Dermis blood vessel endothelial cell (primary cell): ENCODE measurements around the gene CCL18. TPM values are rescaled to one million over a fixed set of nuclear protein-coding genes. Genes with fewer than 3 reads are reported as not detected.
"Not testable (repeated sequence)": the region's sequence is repeated elsewhere in the genome, so short reads cannot be mapped to it uniquely, and the experiment has no call there.

Source experiments
- DNase-seq: peaks from one replicate; pipeline ENCODE4 v3.0.0; 2010
- total RNA-seq: library from RNA; depleted of rRNA; stranded (reverse); fragments of >200 nt; gene quantifications from 2 replicates; pipeline ENCODE4 v1.2.3, GENCODE V29; 2014

The CCL18 gene
- total RNA-seq, 1 donor from 2014 or later: not detected

DNA sequence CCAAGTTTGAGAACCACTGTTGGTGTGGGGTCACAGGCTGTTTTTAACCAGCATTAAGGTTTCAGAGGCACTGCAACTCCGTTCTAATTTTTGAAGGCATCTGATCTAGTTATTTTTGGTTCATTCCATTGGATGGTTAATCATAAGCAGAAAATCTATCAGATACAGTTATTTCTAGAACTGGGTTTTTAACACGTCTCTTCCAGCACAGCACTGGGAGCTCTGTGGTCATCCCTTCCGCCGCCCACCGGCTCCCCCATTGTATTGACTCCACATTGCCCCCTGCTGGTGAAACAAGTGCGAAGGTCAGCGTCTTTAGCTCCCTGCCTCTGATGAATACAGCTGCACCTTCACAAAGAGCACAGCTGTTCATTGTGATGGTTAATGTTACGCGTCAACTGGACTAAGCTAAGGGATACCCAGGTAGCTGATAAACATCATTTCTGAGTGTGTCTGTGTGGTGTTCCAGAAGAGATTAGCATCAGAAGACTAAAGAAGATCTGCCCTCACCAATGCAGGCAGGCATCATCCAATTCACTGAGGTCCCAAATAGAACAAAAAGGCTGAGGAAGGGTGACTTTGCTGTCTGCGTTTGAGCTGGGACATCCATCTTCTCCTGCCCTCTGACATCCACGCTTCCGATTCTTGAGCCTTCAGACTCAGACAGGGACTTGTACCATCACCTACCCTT, 8.5 kb downstream of the CCL18 start:
- peak; percentile 80 for DNase-seq

DNA sequence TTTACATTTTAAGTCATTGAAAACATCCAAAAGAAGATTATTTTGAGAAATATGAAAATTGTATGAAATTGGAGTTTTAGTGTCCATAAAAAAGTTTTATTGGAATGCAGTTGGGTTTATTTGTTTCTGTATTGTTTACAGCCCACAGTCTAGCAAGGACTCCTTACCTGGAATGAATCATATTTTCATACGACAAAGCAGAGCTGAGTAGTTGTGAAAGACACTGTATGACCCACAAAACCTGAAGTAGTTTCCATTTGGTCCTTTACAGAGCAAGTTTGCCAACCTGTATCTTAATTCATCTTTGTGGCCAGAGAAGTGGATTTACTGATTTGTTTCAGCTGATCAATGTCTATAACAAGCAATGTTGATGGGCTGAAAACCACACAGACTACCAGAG, 10.3 kb downstream of the CCL18 start:
- no peak for DNase-seq

GRCh38 chr17:36081681-36082471, 17.8 kb downstream of the CCL18 start:
- DNase-seq: not testable (repeated sequence)

- not testable (repeated sequence) for DNase-seq
These were observed 18.5 kb downstream of the CCL18 start for GRCh38 chr17:36082482-36083120.

GRCh38 chr17:36083691-36084090, 19.6 kb downstream of the CCL18 start:
- not testable (repeated sequence) for DNase-seq

DNA sequence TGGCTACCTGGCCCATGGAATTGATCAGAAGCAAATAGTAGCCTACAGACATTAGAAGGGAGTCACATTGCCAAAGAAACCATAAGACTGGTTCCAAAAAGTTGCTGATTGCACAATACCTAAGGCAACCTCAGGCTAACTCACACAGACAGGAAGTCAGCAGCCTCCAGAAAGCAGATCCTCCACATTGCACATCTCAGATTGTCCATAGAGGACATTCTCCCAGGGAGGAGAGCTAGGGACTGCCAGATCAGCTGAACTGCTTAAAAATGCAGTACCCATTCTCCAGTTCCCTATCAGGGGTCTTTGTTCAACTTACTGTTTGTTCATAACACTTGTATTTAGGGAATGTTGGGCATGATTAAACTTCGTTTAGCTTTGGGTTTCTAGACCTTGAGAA, 21.7 kb downstream of the CCL18 start:
- DNase-seq: no peak

DNA sequence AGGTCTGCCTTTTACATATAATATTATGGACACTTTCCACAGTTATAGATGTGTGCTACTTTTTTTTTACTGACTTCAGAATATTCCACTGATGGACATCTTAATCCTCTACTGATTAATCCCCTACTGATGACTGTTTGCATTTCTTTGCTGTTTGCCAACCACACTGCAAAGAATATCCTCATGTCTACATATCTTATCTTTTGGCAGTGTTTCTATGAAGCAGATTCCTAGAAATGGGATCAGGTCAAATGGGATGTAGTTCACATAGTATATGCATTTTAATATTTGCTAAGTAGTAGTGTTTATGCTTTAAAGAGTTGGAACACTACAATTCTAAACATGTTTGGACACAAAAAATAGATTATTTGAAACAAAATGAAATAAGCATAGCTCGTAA, 22.7 kb downstream of the CCL18 start:
- no peak for DNase-seq

- DNase-seq: not testable (repeated sequence)
These were observed 23.4 kb downstream of the CCL18 start for GRCh38 chr17:36087471-36087870.

- not testable (repeated sequence) for DNase-seq
These were observed 24.0 kb downstream of the CCL18 start for GRCh38 chr17:36087897-36088572.

DNA sequence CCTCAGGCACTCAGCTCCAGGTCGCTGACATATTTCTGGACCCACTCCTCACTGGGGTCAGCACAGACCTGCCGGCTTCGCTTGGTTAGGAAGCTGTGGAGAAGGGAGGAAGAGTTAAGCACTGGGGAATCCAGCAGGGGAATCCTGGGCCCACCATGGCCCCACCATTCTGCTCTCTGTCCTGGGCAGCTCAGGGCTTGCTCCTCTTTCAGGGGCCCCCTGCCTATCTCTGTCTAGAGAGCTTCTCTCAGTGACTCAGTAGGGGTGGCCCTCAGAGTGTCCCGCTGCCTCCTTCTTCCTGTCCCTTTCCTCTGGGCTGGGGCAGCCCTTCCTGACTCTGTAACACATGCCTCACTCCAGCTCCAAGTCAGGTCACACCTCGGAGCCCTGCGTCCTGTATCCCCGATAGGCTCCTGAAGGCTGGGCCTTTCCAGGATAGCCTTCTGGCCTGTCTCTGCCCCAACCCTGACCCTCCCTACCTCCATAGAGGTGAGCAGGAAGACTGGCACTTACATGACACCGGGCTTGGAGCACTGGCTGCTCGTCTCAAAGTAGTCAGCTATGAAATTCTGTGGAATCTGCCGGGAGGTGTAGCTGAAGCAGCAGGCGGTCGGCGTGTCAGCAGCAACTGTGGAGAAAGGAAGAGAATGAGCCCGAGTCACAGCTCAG, 24.7 kb downstream of the CCL18 start:
- no peak for DNase-seq

DNA sequence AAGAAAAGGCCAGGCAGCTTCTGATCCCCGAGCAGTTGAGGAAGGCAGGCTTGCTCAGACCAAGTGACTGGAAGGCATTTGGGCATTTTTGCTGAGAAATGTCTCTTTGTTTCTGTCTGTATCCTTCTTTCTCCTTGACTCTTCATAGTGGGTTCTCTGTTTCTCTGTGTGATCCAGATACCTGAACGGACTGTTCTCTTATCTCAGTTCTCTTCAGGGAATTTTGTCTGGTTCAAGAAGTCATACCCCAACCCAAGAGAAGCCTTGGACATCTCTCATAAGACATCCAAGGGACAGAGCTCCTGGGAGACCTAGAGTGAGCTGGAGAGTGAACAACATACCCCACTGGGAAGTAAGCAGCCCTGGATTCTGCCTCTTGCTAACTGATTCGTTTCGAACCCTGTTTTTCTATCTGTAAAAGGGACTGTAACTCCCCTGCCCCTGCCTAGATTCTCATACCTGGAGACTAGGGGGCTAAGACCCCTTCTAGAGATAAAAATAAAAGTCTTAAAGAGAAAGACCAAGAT, 25.3 kb downstream of the CCL18 start:
- no peak for DNase-seq

DNA sequence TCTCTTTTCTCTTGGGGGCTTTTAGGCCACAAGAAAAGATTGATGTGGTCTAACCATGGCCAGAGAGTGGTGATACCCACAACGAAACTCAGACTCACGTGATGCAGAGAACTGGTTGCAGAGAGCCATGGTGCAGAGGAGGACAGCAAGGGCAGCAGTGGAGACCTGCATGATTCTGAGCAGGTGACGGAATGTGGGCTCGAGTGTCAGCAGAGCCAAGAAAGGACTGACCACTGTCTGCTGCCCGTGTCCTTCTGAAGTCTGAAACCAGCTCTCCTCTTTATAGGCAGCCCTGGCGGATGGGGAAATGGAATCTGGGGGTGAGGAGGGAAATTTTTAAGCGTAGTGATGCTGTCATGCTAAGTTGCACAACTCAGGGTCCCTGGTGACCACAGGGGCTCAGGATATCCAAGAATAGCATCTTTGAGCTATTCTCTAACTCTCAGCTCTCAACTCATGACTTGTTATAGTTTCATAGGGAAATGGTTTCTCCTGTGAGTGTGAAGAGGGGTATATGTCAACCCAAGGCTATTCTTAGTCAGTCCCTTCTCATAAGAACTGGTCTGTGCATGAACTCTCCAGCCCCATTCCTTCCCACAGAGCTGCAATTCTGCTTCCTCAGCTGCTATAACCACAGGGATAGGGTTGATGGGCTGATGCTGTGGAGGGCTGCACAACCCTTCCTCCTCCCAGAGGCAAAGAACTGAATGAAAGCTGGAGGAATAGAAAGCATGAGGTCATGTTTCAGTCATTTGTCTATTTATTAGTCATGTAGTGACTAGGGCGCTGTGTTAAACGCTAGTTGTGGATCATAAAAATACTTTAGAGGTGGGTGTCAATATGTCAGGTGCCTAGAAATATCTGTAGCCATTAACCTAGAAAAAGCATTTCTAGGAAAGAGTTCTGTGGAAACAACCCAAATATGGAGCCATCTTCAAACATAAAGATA, 26.1 kb downstream of the CCL18 start, which contains the start of gene CCL3:
CCL3 (minus strand) TSS at position 256 of the 949 bp plus-strand sequence; CDS start at position 171, 85 bp downstream.
- DNase-seq: no peak

DNA sequence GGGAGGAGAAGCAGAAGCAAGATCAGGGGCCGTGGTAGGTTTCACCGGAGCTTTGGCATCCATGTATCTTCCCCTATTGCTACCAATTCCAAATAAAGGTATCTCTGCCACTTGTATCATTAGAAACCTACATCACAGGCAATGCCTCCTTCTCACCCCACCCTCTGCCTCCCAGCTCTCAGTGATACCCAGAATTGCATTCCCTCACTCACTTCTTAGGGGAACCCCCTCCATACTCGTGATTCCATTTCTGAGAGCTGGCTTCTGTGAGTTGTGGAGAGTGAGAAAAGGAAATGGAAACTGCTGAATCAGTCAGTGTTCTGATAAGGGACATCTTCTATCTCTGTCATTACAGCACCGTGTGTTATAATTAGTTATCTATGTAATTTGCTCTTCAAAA, 28.2 kb downstream of the CCL18 start:
- DNase-seq: no peak

GRCh38 chr17:36092715-36093114, 28.6 kb downstream of the CCL18 start:
- not testable (repeated sequence) for DNase-seq

DNA sequence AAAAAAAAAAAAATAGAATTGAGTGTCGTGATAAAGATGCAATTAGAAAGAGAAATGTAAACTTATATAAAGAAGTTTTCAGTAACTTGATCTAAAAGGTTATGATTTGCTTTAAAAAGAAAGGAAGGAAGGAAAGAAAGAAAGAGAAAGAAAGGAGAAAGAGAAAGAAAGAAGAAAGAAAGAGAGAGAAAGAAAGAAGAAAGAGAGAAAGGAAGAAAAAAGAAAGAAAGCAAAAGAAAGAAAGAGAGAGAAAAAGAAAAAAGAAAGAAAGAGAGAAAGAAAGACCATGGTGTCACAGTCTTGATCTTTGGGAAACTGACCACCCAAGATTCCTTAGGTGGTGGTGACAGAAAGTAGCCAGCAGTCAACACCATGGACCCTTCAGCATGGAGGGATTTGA, 30.2 kb downstream of the CCL18 start:
- no peak for DNase-seq

- no peak for DNase-seq
These were observed 30.7 kb downstream of the CCL18 start for GRCh38 chr17:36094746-36095145.

GRCh38 chr17:36095992-36096391, 31.9 kb downstream of the CCL18 start:
- no peak for DNase-seq

- not testable (repeated sequence) for DNase-seq
These were observed 34.9 kb downstream of the CCL18 start for GRCh38 chr17:36099004-36099403.

- not testable (repeated sequence) for DNase-seq
These were observed 39.4 kb downstream of the CCL18 start, which contains the start of gene CCL4 for GRCh38 chr17:36103401-36103975. Gene CCL4 (plus strand): TSS chr17:36103827. CDS start chr17:36103906, 79 bp downstream.

DNA sequence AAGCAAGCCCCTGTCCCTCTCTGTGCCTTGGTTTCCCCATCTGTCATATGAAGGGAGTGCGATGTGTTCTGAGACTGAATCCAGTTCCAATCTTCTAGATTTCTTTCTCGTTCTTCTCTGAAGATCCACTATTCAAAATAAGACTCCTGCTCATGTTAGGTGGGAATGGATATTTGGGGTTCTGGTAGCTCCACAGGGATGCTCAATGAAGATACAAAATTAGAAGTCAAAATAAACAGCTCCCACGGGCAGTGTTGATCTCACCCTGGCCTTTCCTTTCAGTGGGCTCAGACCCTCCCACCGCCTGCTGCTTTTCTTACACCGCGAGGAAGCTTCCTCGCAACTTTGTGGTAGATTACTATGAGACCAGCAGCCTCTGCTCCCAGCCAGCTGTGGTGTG, 40.2 kb downstream of the CCL18 start:
- DNase-seq: not testable (repeated sequence)
